Choroid plexus epithelial cell (primary cell): ENCODE measurements around the gene TBC1D9.

Experiments used
- DNase-seq: peaks from one replicate; pipeline ENCODE4 v3.0.0-alpha.2; 2010; ENCODE audit warnings: low read depth
- H3K4me3 ChIP-seq: 2 replicates; pipeline ENCODE4 v1.5.1; 2011; ENCODE audit warnings: low read depth, mild to moderate bottlenecking, control low read depth, low read length, moderate library complexity
- TF ChIP-seq, protein P1 (sequence below): conservative IDR thresholded peaks from 2 replicates; pipeline ENCODE4 v1.5.1; 2011; ENCODE audit warnings: low read depth, mild to moderate bottlenecking, control low read depth, inconsistent platforms, low read length, moderate library complexity

TBC1D9 gene

DNA sequence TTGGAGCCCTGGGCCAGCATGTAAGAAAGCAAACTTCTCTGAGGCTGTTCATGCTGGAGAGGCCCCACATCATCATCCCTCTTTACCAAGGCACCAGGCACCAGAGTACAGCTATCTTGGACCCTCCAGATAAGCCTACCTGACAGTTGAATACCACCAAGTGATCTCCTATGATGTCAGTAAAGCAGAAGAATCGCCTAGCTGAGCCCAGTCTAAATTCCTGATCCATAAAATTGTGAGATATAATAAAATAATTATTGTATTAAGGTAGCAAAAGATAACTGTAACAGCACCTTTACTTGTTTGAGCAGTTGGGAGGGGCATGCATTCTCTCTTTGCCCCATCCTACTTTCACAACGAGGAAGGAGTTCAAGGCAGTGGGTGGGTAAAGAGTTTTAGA lies 184.6 kb downstream of the TBC1D9 start:
- TF ChIP-seq, protein P1, sequence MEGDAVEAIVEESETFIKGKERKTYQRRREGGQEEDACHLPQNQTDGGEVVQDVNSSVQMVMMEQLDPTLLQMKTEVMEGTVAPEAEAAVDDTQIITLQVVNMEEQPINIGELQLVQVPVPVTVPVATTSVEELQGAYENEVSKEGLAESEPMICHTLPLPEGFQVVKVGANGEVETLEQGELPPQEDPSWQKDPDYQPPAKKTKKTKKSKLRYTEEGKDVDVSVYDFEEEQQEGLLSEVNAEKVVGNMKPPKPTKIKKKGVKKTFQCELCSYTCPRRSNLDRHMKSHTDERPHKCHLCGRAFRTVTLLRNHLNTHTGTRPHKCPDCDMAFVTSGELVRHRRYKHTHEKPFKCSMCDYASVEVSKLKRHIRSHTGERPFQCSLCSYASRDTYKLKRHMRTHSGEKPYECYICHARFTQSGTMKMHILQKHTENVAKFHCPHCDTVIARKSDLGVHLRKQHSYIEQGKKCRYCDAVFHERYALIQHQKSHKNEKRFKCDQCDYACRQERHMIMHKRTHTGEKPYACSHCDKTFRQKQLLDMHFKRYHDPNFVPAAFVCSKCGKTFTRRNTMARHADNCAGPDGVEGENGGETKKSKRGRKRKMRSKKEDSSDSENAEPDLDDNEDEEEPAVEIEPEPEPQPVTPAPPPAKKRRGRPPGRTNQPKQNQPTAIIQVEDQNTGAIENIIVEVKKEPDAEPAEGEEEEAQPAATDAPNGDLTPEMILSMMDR = no peak

More for the DNA sequence above, 184.6 kb downstream of the TBC1D9 start:
- no peak for DNase-seq
- no peak overlapping the region for H3K4me3 ChIP-seq
